NCI-H2227 (cell line): Measurements from ENCODE around the gene MRGPRD.
A peak's percentile ranks its signal among the peaks of the same experiment; 100 is the strongest.

ENCODE experiments used
- DNase-seq: peaks from one replicate; lab custom pipeline; 2025; ENCODE audit not compliant: unreplicated experiment; lab: John Stamatoyannopoulos, UW

The MRGPRD gene

GRCh38 chr11:68970921-68971636 lies 9.7 kb downstream of the MRGPRD start:
- no peak for DNase-seq

GRCh38 chr11:68969386-68969785 lies 11.4 kb downstream of the MRGPRD start:
- no peak for DNase-seq

GRCh38 chr11:68968306-68969250 lies 12.2 kb downstream of the MRGPRD start:
- DNase-seq, result no peak

GRCh38 chr11:68966894-68967780 lies 13.6 kb downstream of the MRGPRD start:
- DNase-seq, result no peak

GRCh38 chr11:68965901-68966853 lies 14.6 kb downstream of the MRGPRD start:
- DNase-seq, result no peak

- no peak for DNase-seq
Observed at GRCh38 chr11:68963779-68964178, 17.0 kb downstream of the MRGPRD start.

- DNase-seq, result no peak
Observed at GRCh38 chr11:68962527-68963250, 18.1 kb downstream of the MRGPRD start.

GRCh38 chr11:68961245-68961644 lies 19.5 kb downstream of the MRGPRD start:
- no peak for DNase-seq

- DNase-seq, result no peak
Observed at GRCh38 chr11:68960294-68961071, 20.3 kb downstream of the MRGPRD start.

- DNase-seq, result peak; percentile 26
Observed at GRCh38 chr11:68959465-68960293, 21.1 kb downstream of the MRGPRD start.

GRCh38 chr11:68958211-68958610 lies 22.6 kb downstream of the MRGPRD start:
- DNase-seq, result no peak

GRCh38 chr11:68956547-68957254 lies 24.1 kb downstream of the MRGPRD start:
- no peak for DNase-seq

- no peak for DNase-seq
Observed at GRCh38 chr11:68956142-68956541, 24.6 kb downstream of the MRGPRD start.

- DNase-seq, result no peak
Observed at GRCh38 chr11:68955607-68955958, 25.2 kb downstream of the MRGPRD start.

- no peak for DNase-seq
Observed at GRCh38 chr11:68954836-68955606, 25.8 kb downstream of the MRGPRD start.

- DNase-seq, result no peak
Observed at GRCh38 chr11:68950762-68951161, 30.0 kb downstream of the MRGPRD start.
